HG03432 (cell line): ENCODE data around the gene OPCML.

ENCODE experiments used
- ATAC-seq: cut with Tn5 transposase; IDR thresholded peaks from one replicate; pipeline ENCODE4 v1.9.1; 2021; ENCODE audit warnings: mild to moderate bottlenecking, moderate library complexity; ENCODE audit not compliant: unreplicated experiment

OPCML gene

GRCh38 chr11:133153031-133153430 lies 379.3 kb downstream of the OPCML start:
- ATAC-seq: no peak

- no peak for ATAC-seq
Observed at GRCh38 chr11:133149698-133150097, 382.6 kb downstream of the OPCML start.

GRCh38 chr11:133147625-133148024 lies 384.7 kb downstream of the OPCML start:
- ATAC-seq: no peak

GRCh38 chr11:133146697-133147306 lies 385.5 kb downstream of the OPCML start:
- ATAC-seq: no peak

- no peak for ATAC-seq
Observed at GRCh38 chr11:133137939-133138338, 394.4 kb downstream of the OPCML start.

GRCh38 chr11:133137270-133137669 lies 395.0 kb downstream of the OPCML start:
- no peak for ATAC-seq

- ATAC-seq: no peak
Observed at GRCh38 chr11:133136376-133136775, 395.9 kb downstream of the OPCML start.

GRCh38 chr11:133134314-133135173 lies 397.8 kb downstream of the OPCML start:
- ATAC-seq: peak; percentile 97

- no peak for ATAC-seq
Observed at GRCh38 chr11:133133606-133134005, 398.7 kb downstream of the OPCML start.

GRCh38 chr11:133133050-133133449 lies 399.3 kb downstream of the OPCML start:
- no peak for ATAC-seq

GRCh38 chr11:133127741-133128140 lies 404.6 kb downstream of the OPCML start:
- no peak for ATAC-seq

- no peak for ATAC-seq
Observed at GRCh38 chr11:133123796-133124195, 408.5 kb downstream of the OPCML start.

- ATAC-seq: no peak
Observed at GRCh38 chr11:133123366-133123765, 408.9 kb downstream of the OPCML start.

- no peak for ATAC-seq
Observed at GRCh38 chr11:133122256-133122655, 410.0 kb downstream of the OPCML start.

- no peak for ATAC-seq
Observed at GRCh38 chr11:133118563-133119268, 413.6 kb downstream of the OPCML start.

GRCh38 chr11:133115099-133115498 lies 417.2 kb downstream of the OPCML start:
- no peak for ATAC-seq

GRCh38 chr11:133107763-133108162 lies 424.5 kb downstream of the OPCML start:
- no peak for ATAC-seq

GRCh38 chr11:133107136-133107535 lies 425.2 kb downstream of the OPCML start:
- no peak for ATAC-seq

GRCh38 chr11:133106417-133106816 lies 425.9 kb downstream of the OPCML start:
- no peak for ATAC-seq

- no peak for ATAC-seq
Observed at GRCh38 chr11:133104009-133104744, 428.1 kb downstream of the OPCML start.

GRCh38 chr11:133096981-133097380 lies 435.3 kb downstream of the OPCML start:
- no peak for ATAC-seq
